Smooth muscle cell (in vitro differentiated cells): ENCODE measurements around the gene RWDD3. TPM values are rescaled to one million over a fixed set of nuclear protein-coding genes. Genes with fewer than 3 reads are reported as not detected.

Experiments
- DNase-seq: peaks from one replicate; lab custom pipeline; 2025; ENCODE audit not compliant: unreplicated experiment; lab: John Stamatoyannopoulos, UW
- H2AFZ ChIP-seq: fragments of 200-600 bp; sonication (generic); 2 replicates; pipeline ENCODE4 v1.6.0; 2016; ENCODE audit warnings: antibody characterized with exemption, low read depth, mild to moderate bottlenecking
- H3F3A ChIP-seq: fragments of 200-600 bp; sonication (generic); 2 replicates; pipeline ENCODE4 v1.6.0; 2017; ENCODE audit warnings: antibody characterized with exemption, low read depth
- H3K27ac ChIP-seq: fragments of 200-600 bp; sonication (generic); 2 replicates; pipeline ENCODE4 v1.5.1; 2016; ENCODE audit warnings: low read depth, mild to moderate bottlenecking
- H3K27me3 ChIP-seq: fragments of 200-600 bp; sonication (generic); 2 replicates; pipeline ENCODE4 v1.6.1; 2016; ENCODE audit warnings: low read depth, mild to moderate bottlenecking
- H3K36me3 ChIP-seq: fragments of 200-600 bp; sonication (generic); 2 replicates; pipeline ENCODE4 v1.5.1; 2016; ENCODE audit warnings: low read depth
- H3K4me1 ChIP-seq: fragments of 200-600 bp; sonication (generic); 2 replicates; pipeline ENCODE4 v1.5.1; 2016; ENCODE audit warnings: low read depth
- H3K4me2 ChIP-seq: fragments of 200-600 bp; sonication (generic); 2 replicates; pipeline ENCODE4 v1.6.0; 2016; ENCODE audit warnings: mild to moderate bottlenecking
- H3K4me3 ChIP-seq: fragments of 200-600 bp; sonication (generic); 2 replicates; pipeline ENCODE4 v1.5.1; 2016; ENCODE audit warnings: mild to moderate bottlenecking
- H3K79me2 ChIP-seq: fragments of 200-600 bp; sonication (generic); 2 replicates; pipeline ENCODE4 v1.6.0; 2016; ENCODE audit warnings: low read depth, mild to moderate bottlenecking
- H3K9ac ChIP-seq: fragments of 200-600 bp; sonication (generic); 2 replicates; pipeline ENCODE4 v1.6.0; 2016; ENCODE audit warnings: low read depth
- H3K9me3 ChIP-seq: fragments of 200-600 bp; sonication (generic); replicated peaks from 2 replicates; pipeline ENCODE4 v1.5.1; 2016; ENCODE audit warnings: low read depth
- H4K20me1 ChIP-seq: fragments of 200-600 bp; sonication (generic); 2 replicates; pipeline ENCODE4 v1.6.0; 2016; ENCODE audit warnings: low read depth
- CTCF ChIP-seq: fragments of 200-600 bp; sonication (generic); IDR thresholded peaks from 2 replicates; pipeline ENCODE4 v1.5.1; 2017; ENCODE audit warnings: borderline replicate concordance, mild to moderate bottlenecking, antibody characterized with exemption; ENCODE audit not compliant: insufficient read depth, poor library complexity, severe bottlenecking
- WGBS: methylation state at CpG from one replicate; pipeline ENCODE4 v1.1.7; 2016; ENCODE audit warnings: low lambda C conversion rate; 5-methylcytosine and 5-hydroxymethylcytosine counted together
- polyA plus RNA-seq: library from polyadenylated mRNA; unstranded; fragments of >200 nt; fragmentation: Nextera tagmentation; extraction: Ambion mirVana; gene quantifications from 2 replicates; pipeline ENCODE4 v1.2.1, GENCODE V29; 2016
- total RNA-seq: library from RNA; depleted of rRNA; stranded (reverse); fragments of >200 nt; gene quantifications from 2 replicates; pipeline ENCODE4 v1.2.3, GENCODE V29; 2014

The RWDD3 gene
- total and polyA plus RNA-seq, 2 experiments from 2014 or later = 21.5 to 28.2 TPM

GRCh38 chr1:95287081-95287480, 53.1 kb downstream of the RWDD3 start:
- Histone ChIP-seq H3K27me3 (no peaks in the 10 kb centered on the region), H3K27ac (no peak overlapping the region), H3K9me3 (no peaks in the 10 kb centered on the region), H3F3A (no peaks in the 10 kb centered on the region), H3K79me2 (no peaks in the 10 kb centered on the region), H3K36me3 (no peaks in the 10 kb centered on the region), H3K4me1 (no peaks in the 10 kb centered on the region), H3K9ac (no peak overlapping the region), H2AFZ (no peak overlapping the region), H4K20me1 (no peaks in the 10 kb centered on the region), H3K4me2 (no peak overlapping the region), H3K4me3 (no peak overlapping the region)
- WGBS = 94% methylated on average over 2 of the region's 2 CpGs
- TF ChIP-seq CTCF = peak; percentile 15
- no peak for DNase-seq

DNA sequence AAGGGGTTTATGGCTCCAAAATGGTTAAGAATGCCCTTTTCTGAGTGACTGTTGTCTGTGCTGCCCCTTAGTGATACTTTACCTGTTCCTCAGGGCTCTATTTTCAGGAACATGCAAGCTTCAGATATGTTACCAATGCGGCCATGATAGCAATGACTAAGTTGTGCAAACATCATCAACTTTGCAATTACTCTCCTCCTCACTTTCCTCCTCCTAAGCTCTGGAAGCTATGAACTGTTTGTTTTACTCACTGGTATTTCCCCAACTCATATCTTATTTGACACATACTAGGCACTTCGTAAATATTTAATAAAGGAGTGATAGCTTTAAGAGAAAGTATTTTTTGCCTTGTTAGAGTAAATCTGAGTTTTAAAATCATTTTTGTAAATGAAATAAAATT, 53.8 kb downstream of the RWDD3 start:
- Histone ChIP-seq H3K27ac (no peak overlapping the region), H3K27me3 (no peaks in the 10 kb centered on the region), H3K9ac (no peak overlapping the region), H3K4me3 (no peak overlapping the region), H3K79me2 (no peaks in the 10 kb centered on the region), H3F3A (no peaks in the 10 kb centered on the region), H3K4me1 (no peaks in the 10 kb centered on the region), H3K9me3 (no peaks in the 10 kb centered on the region), H3K36me3 (no peaks in the 10 kb centered on the region), H4K20me1 (no peaks in the 10 kb centered on the region), H3K4me2 (no peak overlapping the region), H2AFZ (no peak overlapping the region)
- DNase-seq = no peak
- WGBS = 91% methylated on average over 2 of the region's 2 CpGs
- TF ChIP-seq CTCF = no peak

Other genes starting within 250 kb of the RWDD3 start
- 1.4 and 2.4 TPM in 2 replicates for gene ALG14, start 161.3 kb upstream of the RWDD3 start, total RNA-seq
- 5.5 and 6.9 TPM in 2 replicates for gene ALG14, start 161.3 kb upstream of the RWDD3 start, polyA plus RNA-seq
- 2.8 and 2.9 TPM in 2 replicates for gene TLCD4, start 116.9 kb upstream of the RWDD3 start, total RNA-seq
- gene TLCD4, start 116.9 kb upstream of the RWDD3 start, polyA plus RNA-seq = 0.62 and 2.8 TPM in 2 replicates